Measurements from ENCODE around the gene IL11. TPM values are rescaled to one million over a fixed set of nuclear protein-coding genes. Genes with fewer than 3 reads are reported as not detected.

The IL11 gene
- total RNA-seq, 1 donor from 2014 or later = 0.56 TPM

- Mint-ChIP-seq H3K9me3 (no peaks in the 10 kb centered on the region), H3K36me3 (ENCODE audit: low read depth) (no peaks in the 10 kb centered on the region), H3K27me3 (ENCODE audit: low read depth) (peaks cover 43% of the 10 kb centered on the region), H3K4me1 (peaks cover 7% of the 10 kb centered on the region), H3K4me3 (peak overlapping the region; percentile 41), H3K27ac (ENCODE audit: unreplicated experiment) (peak overlapping the region; percentile 58)
- no peak for TF ChIP-seq CTCF (conservative IDR thresholded peaks at IDR 0.05)
- DNase-seq (ENCODE audit: low read depth, low spot score) = no peak
These were observed 8.9 kb upstream of the IL11 start for GRCh38 chr19:55379174-55379573.

DNA sequence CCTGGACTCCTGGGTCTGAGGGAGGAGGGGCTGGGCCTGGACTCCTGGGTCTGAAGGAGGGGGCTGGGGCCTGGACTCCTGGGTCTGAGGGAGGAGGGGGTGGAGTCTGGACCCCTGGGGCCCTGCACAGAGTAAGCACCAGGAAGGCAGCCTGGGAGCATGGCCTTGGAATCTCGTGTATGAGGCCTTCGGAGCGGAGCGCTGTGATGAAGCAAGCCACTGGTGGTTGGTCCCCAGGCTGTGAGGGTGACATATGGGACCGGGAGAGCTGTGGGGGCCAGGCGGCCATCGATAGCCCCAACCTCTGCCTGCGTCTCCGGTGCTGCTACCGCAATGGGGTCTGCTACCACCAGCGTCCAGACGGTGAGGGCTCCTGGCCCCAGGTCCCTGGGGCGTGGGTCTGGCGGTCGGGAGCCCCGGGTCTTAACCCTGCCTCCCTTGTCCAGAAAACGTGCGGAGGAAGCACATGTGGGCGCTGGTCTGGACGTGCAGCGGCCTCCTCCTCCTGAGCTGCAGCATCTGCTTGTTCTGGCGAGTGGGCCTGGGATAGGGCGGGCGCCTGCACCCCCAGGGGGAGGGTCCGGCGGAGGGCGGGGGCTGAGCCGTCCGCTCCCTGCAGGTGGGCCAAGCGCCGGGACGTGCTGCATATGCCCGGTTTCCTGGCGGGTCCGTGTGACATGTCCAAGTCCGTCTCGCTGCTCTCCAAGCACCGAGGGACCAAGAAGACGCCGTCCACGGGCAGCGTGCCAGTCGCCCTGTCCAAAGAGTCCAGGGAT, 7.3 kb upstream of the IL11 start:
- Mint-ChIP-seq H3K27me3 (ENCODE audit: low read depth) (peaks cover 48% of the 10 kb centered on the region), H3K4me1 (peaks cover 12% of the 10 kb centered on the region), H3K27ac (ENCODE audit: unreplicated experiment) (no peak overlapping the region), H3K36me3 (ENCODE audit: low read depth) (no peaks in the 10 kb centered on the region), H3K4me3 (no peak overlapping the region), H3K9me3 (no peaks in the 10 kb centered on the region)
- TF ChIP-seq CTCF (conservative IDR thresholded peaks at IDR 0.05) = no peak
- no peak for DNase-seq (ENCODE audit: low read depth, low spot score)

DNA sequence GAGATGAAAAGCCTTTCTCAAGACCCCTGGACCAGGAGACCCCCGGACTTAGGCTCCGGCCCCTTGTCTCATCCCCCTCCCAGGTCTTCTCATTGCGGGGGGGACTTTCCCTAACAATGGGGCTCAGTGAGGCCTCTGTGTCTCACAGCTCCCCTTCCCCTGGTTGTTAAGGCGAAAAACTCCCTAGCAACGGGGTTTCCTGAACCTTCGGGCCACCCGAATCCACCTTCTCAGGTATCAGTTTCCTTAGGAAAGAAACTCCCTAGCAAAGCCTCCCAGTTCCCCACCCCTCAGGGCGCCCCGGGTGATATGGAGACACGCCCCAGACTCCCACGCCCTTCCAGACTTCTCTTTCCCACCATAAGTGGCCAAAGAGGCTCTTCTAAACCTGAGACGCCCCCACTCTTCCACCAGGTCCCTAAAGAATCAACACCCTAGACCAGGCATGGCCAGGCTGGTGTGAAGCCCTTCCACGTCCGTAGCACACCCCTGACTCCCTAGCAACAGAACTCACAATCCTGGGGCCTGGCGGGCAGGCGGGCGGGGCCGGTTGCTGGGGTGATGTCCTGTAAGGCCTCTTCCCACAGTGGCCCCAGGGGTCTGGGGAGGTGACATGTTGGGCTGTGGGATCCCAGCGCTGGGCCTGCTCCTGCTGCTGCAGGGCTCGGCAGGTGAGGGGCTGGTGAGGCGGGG, 6.1 kb upstream of the IL11 start, which contains the start of gene TMEM190:
Gene TMEM190 (plus strand): TSS at position 586 of the 693 bp plus-strand sequence. CDS start 28 bp downstream, at position 614.
- H3K4me1 Mint-ChIP-seq = peaks cover 16% of the 10 kb centered on the region
- H3K27ac Mint-ChIP-seq (ENCODE audit: unreplicated experiment) = no peak within 1 kb of the TSS
- H3K9me3 Mint-ChIP-seq = no peaks in the 10 kb centered on the region
- peak within 1 kb of the TSS; percentile 55 for H3K4me3 Mint-ChIP-seq
- no peaks in the 10 kb centered on the region for H3K36me3 Mint-ChIP-seq (ENCODE audit: low read depth)
- no peak for DNase-seq (ENCODE audit: low read depth, low spot score)
- H3K27me3 Mint-ChIP-seq (ENCODE audit: low read depth) = peaks cover 54% of the 10 kb centered on the region
- TF ChIP-seq CTCF (conservative IDR thresholded peaks at IDR 0.05) = no peak

DNA sequence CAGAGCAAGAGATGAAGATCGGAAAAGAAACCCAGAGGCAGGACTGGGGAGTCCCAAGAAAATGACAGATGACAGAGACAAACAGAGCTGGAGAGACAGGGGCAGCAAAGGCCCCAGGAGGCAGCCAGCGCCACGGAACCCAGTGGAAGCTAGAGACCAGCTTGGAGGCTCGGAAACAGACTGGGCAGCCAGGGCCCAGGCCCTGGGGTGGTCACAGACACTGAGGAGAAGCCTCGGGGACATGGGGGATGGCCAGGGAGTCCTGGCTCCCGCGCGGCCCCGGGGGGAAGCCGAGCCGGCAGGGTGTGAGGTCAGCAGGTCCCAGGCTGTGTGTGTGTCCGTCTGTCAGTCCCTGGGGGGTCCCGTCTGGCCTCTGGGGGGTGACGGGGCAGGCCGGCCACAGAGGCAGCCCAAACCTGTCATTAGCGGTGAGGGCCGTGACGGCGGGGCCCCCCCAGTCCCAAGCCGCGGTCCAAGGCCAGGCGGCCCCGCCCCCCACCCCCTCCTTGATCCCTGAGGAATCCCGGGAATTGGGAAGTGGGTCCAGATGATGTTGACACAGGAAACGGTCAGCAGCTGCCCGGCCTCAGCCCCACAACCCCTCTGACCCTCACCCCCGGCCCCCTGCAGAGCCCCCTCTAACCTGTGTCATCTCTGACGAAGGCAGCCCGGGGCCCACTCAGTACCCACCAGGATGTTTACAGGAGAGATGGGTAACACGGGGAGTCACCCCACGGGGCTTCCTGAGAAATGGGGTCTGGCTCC, 3.9 kb upstream of the IL11 start:
- Mint-ChIP-seq H3K27ac (ENCODE audit: unreplicated experiment) (peak overlapping the region; percentile 1), H3K4me3 (peak overlapping the region; percentile 1), H3K4me1 (peaks cover 28% of the 10 kb centered on the region), H3K27me3 (ENCODE audit: low read depth) (peaks cover 66% of the 10 kb centered on the region), H3K9me3 (no peaks in the 10 kb centered on the region), H3K36me3 (ENCODE audit: low read depth) (no peaks in the 10 kb centered on the region)
- TF ChIP-seq CTCF (conservative IDR thresholded peaks at IDR 0.05) = no peak
- DNase-seq (ENCODE audit: low read depth, low spot score) = no peak

DNA sequence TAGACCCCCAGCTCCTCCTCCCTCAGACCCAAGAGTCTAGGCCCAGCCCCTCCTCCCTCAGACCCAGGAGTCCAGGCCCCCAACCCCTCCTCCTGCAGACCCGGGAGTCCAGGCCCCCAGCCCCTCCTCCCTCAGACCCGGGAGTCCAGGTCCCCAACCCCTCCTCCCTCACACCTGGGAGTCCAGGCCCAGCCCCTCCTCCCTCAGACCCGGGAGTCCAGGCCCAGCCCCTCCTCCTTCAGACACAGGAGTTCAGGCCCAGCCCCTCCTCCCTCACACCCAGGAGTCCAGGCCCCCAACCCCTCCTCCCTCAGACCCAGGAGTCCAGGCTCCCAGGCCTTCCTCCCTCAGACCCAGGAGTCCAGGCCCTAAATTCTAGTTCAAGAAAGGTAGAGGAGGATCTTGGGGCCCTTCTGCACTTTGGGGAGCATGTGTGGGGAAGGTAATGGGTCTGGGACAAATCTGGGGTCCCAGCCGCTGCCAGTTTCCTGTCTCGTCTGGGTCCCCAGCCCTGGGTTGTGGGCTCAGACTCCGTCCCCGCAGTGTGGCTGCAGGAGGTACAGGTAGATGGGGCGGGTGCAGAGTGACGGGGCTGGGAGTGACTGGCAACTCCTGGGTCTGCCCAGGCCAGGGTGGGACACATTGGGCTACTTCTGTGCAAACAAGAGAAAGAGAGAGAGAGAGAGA, 3.2 kb upstream of the IL11 start:
- DNase-seq (ENCODE audit: low read depth, low spot score) = no peak
- Mint-ChIP-seq H3K9me3 (no peaks in the 10 kb centered on the region), H3K27ac (ENCODE audit: unreplicated experiment) (peak overlapping the region; percentile 1), H3K27me3 (ENCODE audit: low read depth) (peaks cover 65% of the 10 kb centered on the region), H3K36me3 (ENCODE audit: low read depth) (no peaks in the 10 kb centered on the region), H3K4me1 (peaks cover 28% of the 10 kb centered on the region), H3K4me3 (peak overlapping the region; percentile 1)
- TF ChIP-seq CTCF (conservative IDR thresholded peaks at IDR 0.05) = no peak

Data from neural crest cell (in vitro differentiated cells).